Ovary (tissue), 3 donors: ENCODE measurements around the gene MRPL4.

Experiments
- CTCF ChIP-seq, 3 donors: fragments of 450-650 bp in 2 of 3; fragments of 200-600 bp in 1 of 3; IDR thresholded peaks; one replicate each; pipeline versions ENCODE4 v1.5.1 to v1.8.0; 2016 to 2022; ENCODE audit warnings: antibody characterized with exemption in 3 of 3, mild to moderate bottlenecking in 1 of 3
- POLR2A ChIP-seq: fragments of 450-650 bp; IDR thresholded peaks from one replicate; pipeline ENCODE4 v1.6.1; 2017; ENCODE audit warnings: antibody characterized with exemption, mild to moderate bottlenecking, moderate library complexity
- donor health status: DM: no; HTN: no; CAD: no.

- TF ChIP-seq CTCF (IDR thresholded peaks at IDR 0.05) (peak in 2 of 3 donors; percentile 14 to 54), POLR2A (no peak)
Observed at GRCh38 chr19:10251792-10252694, at the start of gene MRPL4.
